Stimulated activated naive CD8-positive, alpha-beta T cell treated with anti-CD3 and anti-CD28 coated beads, Interleukin-15, amount 100 ng/mL, for 72 hours (primary cell): Measurements from ENCODE around the gene SHLD2.
"Not testable (repeated sequence)": the region's sequence is repeated elsewhere in the genome, so short reads cannot be mapped to it uniquely, and the experiment has no call there.

Experiments
- ATAC-seq: fragments of 150-1000 bp; cut with Tn5 transposase; 2 replicates; pipeline ENCODE4 v1.10.0; 2021; ENCODE audit warnings: mild to moderate bottlenecking, moderate library complexity
- DNase-seq, 2 donors: peaks; one replicate each; pipeline ENCODE4 v3.0.0; 2021 to 2022
- H3K27ac Mint-ChIP-seq, 2 donors: one replicate each; pipeline ENCODE4 v1.8.0; 2022; ENCODE audit warnings: mild to moderate bottlenecking in 2 of 2, mixed read lengths in 2 of 2, moderate library complexity in 2 of 2
- H3K27me3 Mint-ChIP-seq: one replicate; pipeline ENCODE4 v1.8.0; 2022; ENCODE audit warnings: mixed read lengths
- H3K4me1 Mint-ChIP-seq: one replicate; pipeline ENCODE4 v1.8.0; 2022; ENCODE audit warnings: mild to moderate bottlenecking, mixed read lengths
- H3K4me3 Mint-ChIP-seq, 2 donors: one replicate each; pipeline ENCODE4 v1.8.0; 2022; ENCODE audit warnings: mild to moderate bottlenecking in 2 of 2, mixed read lengths in 2 of 2, moderate library complexity in 1 of 2
- H3K9me3 Mint-ChIP-seq, 2 donors: one replicate each; pipeline ENCODE4 v1.8.0; 2022; ENCODE audit warnings: mixed read lengths in 2 of 2

SHLD2 gene

DNA sequence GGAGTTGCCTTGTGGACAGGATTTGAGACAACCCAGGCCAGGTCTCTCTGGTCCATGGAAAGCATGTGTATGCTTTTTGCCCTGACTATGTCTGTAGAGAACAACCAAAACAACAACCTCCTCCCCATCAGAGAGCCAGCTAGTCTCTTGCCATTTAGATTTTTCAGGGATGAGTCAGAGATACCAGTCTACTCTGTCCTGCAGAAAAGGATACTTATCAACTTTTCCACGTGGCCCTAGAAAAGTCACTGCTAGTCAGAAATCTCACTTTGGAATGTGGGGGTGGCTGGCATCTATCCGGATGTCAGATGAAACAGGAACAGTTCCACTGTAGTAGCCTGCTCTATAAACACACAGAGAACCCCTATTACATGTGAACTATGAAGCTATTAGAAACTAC, 116.8 kb downstream of the SHLD2 start:
- DNase-seq, H3K4me3 Mint-ChIP-seq, ATAC-seq, H3K27ac Mint-ChIP-seq, H3K9me3 Mint-ChIP-seq, H3K27me3 Mint-ChIP-seq: not testable (repeated sequence)
- H3K4me1 Mint-ChIP-seq = peaks cover 11% of the 10 kb centered on the region

DNA sequence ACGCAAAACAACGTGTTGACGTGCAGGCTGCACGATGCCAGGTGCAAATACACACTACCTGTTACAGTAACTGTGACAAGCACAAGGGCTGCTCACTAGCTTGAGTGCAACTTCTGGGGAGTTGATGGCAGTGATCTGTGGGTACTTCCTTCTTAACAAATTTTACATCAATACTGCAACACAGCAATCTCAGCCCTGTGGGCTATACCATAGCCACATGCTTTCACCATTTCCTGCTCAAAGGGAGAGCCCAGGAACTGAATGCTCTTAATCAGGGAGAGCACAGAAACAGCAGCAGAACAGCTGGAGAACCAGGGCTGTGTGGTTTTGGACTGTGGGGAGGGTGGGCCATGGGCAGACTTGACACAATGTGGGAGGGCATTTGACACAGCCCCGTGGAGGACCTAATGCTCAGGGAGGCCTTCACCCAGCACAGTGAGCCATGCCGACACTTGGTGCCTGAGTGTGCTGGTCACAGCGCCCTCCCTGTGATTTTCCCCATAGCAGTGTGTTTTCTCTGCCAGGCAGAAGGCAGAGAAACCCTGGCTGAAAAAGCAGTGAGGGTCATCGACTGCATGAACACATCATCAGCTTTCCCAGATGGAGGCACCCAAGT, 118.3 kb downstream of the SHLD2 start:
- peak; percentile 80 for ATAC-seq
- peaks cover 11% of the 10 kb centered on the region for H3K4me1 Mint-ChIP-seq
- H3K27ac Mint-ChIP-seq, H3K9me3 Mint-ChIP-seq, DNase-seq, H3K4me3 Mint-ChIP-seq, H3K27me3 Mint-ChIP-seq: not testable (repeated sequence)

GRCh38 chr10:87213806-87214205, 118.8 kb downstream of the SHLD2 start:
- not testable (repeated sequence) for H3K4me3 Mint-ChIP-seq, H3K9me3 Mint-ChIP-seq, ATAC-seq, H3K27me3 Mint-ChIP-seq, DNase-seq
- peak overlapping the region in 1 of 2 donors; percentile 9 for H3K27ac Mint-ChIP-seq
- H3K4me1 Mint-ChIP-seq = peaks cover 11% of the 10 kb centered on the region

GRCh38 chr10:87216120-87216519, 121.1 kb downstream of the SHLD2 start:
- H3K27ac Mint-ChIP-seq, H3K4me3 Mint-ChIP-seq, H3K9me3 Mint-ChIP-seq, H3K27me3 Mint-ChIP-seq, ATAC-seq, DNase-seq: not testable (repeated sequence)
- peaks cover 11% of the 10 kb centered on the region for H3K4me1 Mint-ChIP-seq

DNA sequence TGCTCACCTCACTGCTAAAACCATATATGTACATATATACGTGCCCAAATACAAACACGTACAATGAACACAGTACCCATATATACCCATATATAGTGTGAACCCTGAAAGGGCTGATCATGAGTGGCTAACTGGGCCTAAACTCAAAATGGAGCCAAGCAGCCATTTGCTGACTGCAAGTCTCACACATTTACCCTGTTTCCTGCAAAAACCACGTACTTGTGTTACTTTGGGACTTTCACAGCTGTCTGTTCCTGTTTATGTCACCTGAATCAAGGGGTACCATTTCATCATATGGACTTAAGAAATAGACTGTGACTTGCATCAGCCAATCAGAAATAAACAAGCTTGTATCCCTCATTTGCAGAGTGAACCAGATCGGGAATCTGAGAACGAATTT, 124.4 kb downstream of the SHLD2 start:
- not testable (repeated sequence) for H3K4me3 Mint-ChIP-seq, H3K27me3 Mint-ChIP-seq, H3K9me3 Mint-ChIP-seq, H3K4me1 Mint-ChIP-seq, DNase-seq, H3K27ac Mint-ChIP-seq
- peak; percentile 82 for ATAC-seq

GRCh38 chr10:87222789-87223188, 127.8 kb downstream of the SHLD2 start:
- not testable (repeated sequence) for H3K27me3 Mint-ChIP-seq, H3K27ac Mint-ChIP-seq, DNase-seq, H3K4me3 Mint-ChIP-seq, H3K4me1 Mint-ChIP-seq, ATAC-seq, H3K9me3 Mint-ChIP-seq

DNA sequence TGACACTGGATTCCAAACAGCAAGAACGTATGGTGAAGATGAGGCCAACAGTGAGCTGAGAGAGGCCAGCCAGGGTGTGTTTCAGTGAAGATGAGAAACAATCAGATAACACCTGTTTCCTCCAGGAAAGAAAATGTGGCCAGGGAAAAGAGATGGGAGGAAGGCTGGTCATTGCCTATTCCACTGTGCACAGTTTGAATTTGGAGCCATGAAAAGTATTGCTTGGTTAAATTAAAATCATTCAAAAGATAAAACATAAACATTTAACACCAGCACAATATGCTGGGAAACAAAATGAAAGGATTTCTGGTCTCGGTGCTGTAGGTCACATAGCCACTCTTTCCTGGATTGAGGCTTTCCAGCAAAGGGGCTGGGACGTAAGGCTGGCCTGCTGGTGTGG, 130.1 kb downstream of the SHLD2 start, which contains the start of gene NUTM2A:
Gene NUTM2A, plus strand, starts transcription at position 301 of the 400 bp plus-strand sequence. CDS start 383 bp downstream, outside the sequence.
- not testable (repeated sequence) for H3K27ac Mint-ChIP-seq, ATAC-seq, H3K4me1 Mint-ChIP-seq, DNase-seq, H3K4me3 Mint-ChIP-seq, H3K27me3 Mint-ChIP-seq, H3K9me3 Mint-ChIP-seq

GRCh38 chr10:87228247-87228646, 133.2 kb downstream of the SHLD2 start:
- H3K9me3 Mint-ChIP-seq, H3K27me3 Mint-ChIP-seq, H3K4me3 Mint-ChIP-seq, H3K4me1 Mint-ChIP-seq, H3K27ac Mint-ChIP-seq, ATAC-seq, DNase-seq: not testable (repeated sequence)

- H3K27ac Mint-ChIP-seq, H3K4me1 Mint-ChIP-seq, H3K27me3 Mint-ChIP-seq, ATAC-seq, H3K4me3 Mint-ChIP-seq, DNase-seq, H3K9me3 Mint-ChIP-seq: not testable (repeated sequence)
Measured at GRCh38 chr10:87229211-87229610, 134.2 kb downstream of the SHLD2 start.

GRCh38 chr10:87234854-87235253, 139.8 kb downstream of the SHLD2 start:
- H3K4me3 Mint-ChIP-seq, DNase-seq, H3K27ac Mint-ChIP-seq, H3K9me3 Mint-ChIP-seq, ATAC-seq, H3K4me1 Mint-ChIP-seq, H3K27me3 Mint-ChIP-seq: not testable (repeated sequence)

DNA sequence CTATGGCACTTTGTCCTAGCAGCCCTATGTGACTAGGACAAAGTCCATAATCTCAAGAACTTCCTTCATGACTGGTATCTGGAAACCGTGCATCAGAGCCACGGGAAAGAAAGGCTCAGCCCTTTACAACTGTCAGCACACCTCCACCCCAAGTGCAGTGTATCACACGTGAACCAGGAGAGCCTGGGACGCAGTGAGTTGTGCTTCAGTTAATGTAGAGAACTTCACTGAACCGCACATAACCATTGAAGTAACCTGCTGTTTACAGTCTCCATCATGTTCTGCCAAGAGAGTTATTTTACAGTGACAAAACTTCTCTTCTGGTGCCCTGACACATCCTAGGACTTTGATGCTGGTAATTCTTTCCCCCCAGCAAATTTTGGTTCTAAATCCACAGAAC, 142.2 kb downstream of the SHLD2 start:
- not testable (repeated sequence) for H3K27me3 Mint-ChIP-seq, H3K9me3 Mint-ChIP-seq, H3K4me3 Mint-ChIP-seq, H3K27ac Mint-ChIP-seq, DNase-seq, ATAC-seq, H3K4me1 Mint-ChIP-seq

GRCh38 chr10:87239346-87239808, 144.4 kb downstream of the SHLD2 start:
- H3K4me1 Mint-ChIP-seq, H3K4me3 Mint-ChIP-seq, DNase-seq, H3K27me3 Mint-ChIP-seq, H3K27ac Mint-ChIP-seq, H3K9me3 Mint-ChIP-seq, ATAC-seq: not testable (repeated sequence)
